CD4-positive, alpha-beta T cell treated with Interleukin-4 for 1 hour (primary cell): ENCODE data around the gene MPHOSPH9.
A peak's percentile ranks its signal among the peaks of the same experiment; 100 is the strongest.
"Not testable (repeated sequence)": the region's sequence is repeated elsewhere in the genome, so short reads cannot be mapped to it uniquely, and the experiment has no call there.

Experiments used
- DNase-seq, 2 donors: peaks; one replicate each; pipeline ENCODE4 v3.0.0-alpha.2; 2020 to 2022

MPHOSPH9 gene

GRCh38 chr12:123207815-123208214, 25.1 kb downstream of the MPHOSPH9 start:
- not testable (repeated sequence) for DNase-seq

GRCh38 chr12:123206794-123207193, 26.1 kb downstream of the MPHOSPH9 start:
- not testable (repeated sequence) for DNase-seq

GRCh38 chr12:123200414-123200813, 32.5 kb downstream of the MPHOSPH9 start:
- peak in 1 of 2 donors; percentile 7 for DNase-seq

- DNase-seq: no peak
Observed at GRCh38 chr12:123199936-123200335, 33.0 kb downstream of the MPHOSPH9 start.

GRCh38 chr12:123187637-123188036, 45.3 kb downstream of the MPHOSPH9 start:
- DNase-seq: no peak

GRCh38 chr12:123180171-123180570, 52.8 kb downstream of the MPHOSPH9 start:
- DNase-seq: no peak

- no peak for DNase-seq
Observed at GRCh38 chr12:123171967-123172366, 61.0 kb downstream of the MPHOSPH9 start.

- DNase-seq: no peak
Observed at GRCh38 chr12:123167329-123167728, 65.6 kb downstream of the MPHOSPH9 start.

- DNase-seq: no peak
Observed at GRCh38 chr12:123165537-123165936, 67.4 kb downstream of the MPHOSPH9 start.

- DNase-seq: no peak
Observed at GRCh38 chr12:123164710-123165261, 68.2 kb downstream of the MPHOSPH9 start.

GRCh38 chr12:123164222-123164621, 68.7 kb downstream of the MPHOSPH9 start:
- no peak for DNase-seq

- DNase-seq: no peak
Observed at GRCh38 chr12:123163227-123163626, 69.7 kb downstream of the MPHOSPH9 start.

- no peak for DNase-seq
Observed at GRCh38 chr12:123160801-123161487, 72.0 kb downstream of the MPHOSPH9 start.

GRCh38 chr12:123153906-123154305, 79.0 kb downstream of the MPHOSPH9 start:
- DNase-seq: no peak

- no peak for DNase-seq
Observed at GRCh38 chr12:123152833-123153232, 80.1 kb downstream of the MPHOSPH9 start.

GRCh38 chr12:123151457-123152454, 81.2 kb downstream of the MPHOSPH9 start:
- no peak for DNase-seq

- DNase-seq: peak; percentile 46 to 55
Observed at GRCh38 chr12:123150744-123151456, 82.0 kb downstream of the MPHOSPH9 start, which contains the start of gene PITPNM2. PITPNM2 (minus strand) TSS chr12:123151090; CDS start chr12:123034590, 116,500 bp downstream.

- no peak for DNase-seq
Observed at GRCh38 chr12:123150275-123150743, 82.6 kb downstream of the MPHOSPH9 start.

GRCh38 chr12:123149501-123150274, 83.3 kb downstream of the MPHOSPH9 start:
- DNase-seq: no peak

GRCh38 chr12:123149088-123149487, 83.9 kb downstream of the MPHOSPH9 start:
- DNase-seq: no peak

- no peak for DNase-seq
Observed at GRCh38 chr12:123148655-123149054, 84.3 kb downstream of the MPHOSPH9 start.

- DNase-seq: no peak
Observed at GRCh38 chr12:123148223-123148622, 84.7 kb downstream of the MPHOSPH9 start.
